Stomach (tissue), 9 donors: ENCODE measurements around the gene PIGL. TPM values are rescaled to one million over a fixed set of nuclear protein-coding genes. Genes with fewer than 3 reads are reported as not detected.

Source experiments
- DNase-seq, 2 donors: peaks; one replicate each; pipeline versions ENCODE4 v3.0.0 to v3.0.0-alpha.2; 2013 to 2019
- H3K27ac ChIP-seq, 5 donors: fragments of 200-600 bp in 4 of 5; sonication (generic) in 4 of 5; one replicate each; pipeline ENCODE4 v1.5.1; 2013 to 2019; ENCODE audit warnings: mild to moderate bottlenecking in 1 of 5, moderate library complexity in 1 of 5
- H3K27me3 ChIP-seq, 3 donors: fragments of 200-600 bp; sonication (generic); one replicate each; pipeline ENCODE4 v1.5.1; 2017 to 2019; ENCODE audit warnings: mixed run types in 1 of 3
- H3K36me3 ChIP-seq, 4 donors: fragments of 200-600 bp; sonication (generic); 1 replicate in 3 of 4; 2 replicates in 1 of 4; pipeline ENCODE4 v1.5.1; 2016 to 2019
- H3K4me1 ChIP-seq, 4 donors: fragments of 200-600 bp; sonication (generic); one replicate each; pipeline ENCODE4 v1.5.1; 2016 to 2019
- H3K4me3 ChIP-seq, 4 donors: fragments of 200-600 bp; sonication (generic) in 3 of 4; one replicate each; pipeline ENCODE4 v1.5.1; 2016 to 2019; ENCODE audit warnings: mild to moderate bottlenecking in 1 of 4
- H3K9me3 ChIP-seq, 4 donors: fragments of 200-600 bp; sonication (generic); one replicate each; pipeline ENCODE4 v1.5.1; 2016 to 2019
- CTCF ChIP-seq, 7 experiments: fragments of 450-650 bp in 4 of 7; fragments of 200-600 bp in 3 of 7; sonication (generic) in 3 of 7; IDR thresholded peaks; one replicate each; pipeline ENCODE4 v1.5.1; 2016 to 2019; ENCODE audit warnings: antibody characterized with exemption in 7 of 7, control low read depth in 2 of 7, mild to moderate bottlenecking in 1 of 7
- EP300 ChIP-seq: sonication (generic); formaldehyde crosslinking; IDR thresholded peaks from one replicate; pipeline ENCODE4 v1.6.1; 2017; ENCODE audit warnings: antibody characterized with exemption
- POLR2A ChIP-seq, 4 donors: fragments of 450-650 bp; IDR thresholded peaks; one replicate each; pipeline ENCODE4 v1.6.1; 2016; ENCODE audit warnings: antibody characterized with exemption in 4 of 4, control low read depth in 2 of 4, mild to moderate bottlenecking in 1 of 4, moderate library complexity in 1 of 4
- POLR2AphosphoS5 ChIP-seq, 3 donors: sonication (generic); formaldehyde crosslinking; IDR thresholded peaks; one replicate each; pipeline ENCODE4 v1.6.1; 2016; ENCODE audit warnings: antibody characterized with exemption in 3 of 3
- WGBS, 5 donors: extraction: QIAGEN DNeasy Blood & Tissue Kit in 3 of 5; methylation state at CpG; one replicate each; pipeline versions ENCODE4 v1.1.5 to v1.1.7; 2013 to 2018; 5-methylcytosine and 5-hydroxymethylcytosine counted together
- intact Hi-C: fragments of 100-400 bp; cut with DNase I; formaldehyde crosslinking; loops from one replicate; pipeline ENCODE4 v1.15.1; 2023; ENCODE audit warnings: low total_unique reads
- polyA plus RNA-seq, 3 donors: library from polyadenylated mRNA; stranded (reverse); fragments of 200-250 nt; gene quantifications; one replicate each; pipeline ENCODE4 v1.2.3, GENCODE V29; 2013
- total RNA-seq, 5 donors: library from RNA; depleted of rRNA; stranded (reverse); fragments of >200 nt; gene quantifications; one replicate each; pipeline versions ENCODE4 v1.1.0 to v1.2.3, GENCODE V29; 2014 to 2016
- donor health status: healthy with polysubstance abuse.
- donor health status: Bipolar disorder and iron deficiency.
- donor health status: healthy.

The PIGL gene
- total and polyA plus RNA-seq, 8 donors, result 5.8 to 72.3 (median 35.3) TPM

- Histone ChIP-seq H3K4me1 (peaks cover 13 to 33% (median 16%) of the 10 kb centered on the region in 4 donors), H3K4me3 (peak overlapping the region; percentile 67 to 86 (median 77)), H3K36me3 (peaks cover 6 to 30% (median 27%) of the 10 kb centered on the region in 4 donors), H3K9me3 (no peaks in the 10 kb centered on the region), H3K27ac (peak overlapping the region in 3 of 5 donors; percentile 77 to 86 (median 82)), H3K27me3 (no peaks in the 10 kb centered on the region)
- DNase-seq, result no peak
- TF ChIP-seq POLR2AphosphoS5 (IDR thresholded peaks at IDR 0.05) (no peak), POLR2A (IDR thresholded peaks at IDR 0.05) (no peak), EP300 (no peak), CTCF (IDR thresholded peaks at IDR 0.05) (no peak)
- intact Hi-C loops, result no loop called here
- 29 to 35% (median 33%) methylated on average over 10 of the region's 10 CpGs for WGBS, 5 donors
Observed at GRCh38 chr17:16351831-16352230, 134.8 kb downstream of the PIGL start.

GRCh38 chr17:16352303-16352666 is 135.3 kb downstream of the PIGL start:
- Histone ChIP-seq H3K9me3 (no peaks in the 10 kb centered on the region), H3K4me3 (peak overlapping the region; percentile 67 to 86 (median 77)), H3K27me3 (no peaks in the 10 kb centered on the region), H3K36me3 (peaks cover 6 to 26% (median 22%) of the 10 kb centered on the region in 4 donors), H3K27ac (peak overlapping the region in 4 of 5 donors; percentile 69 to 86 (median 80)), H3K4me1 (peaks cover 13 to 33% (median 16%) of the 10 kb centered on the region in 4 donors)
- no peak for TF ChIP-seq CTCF (IDR thresholded peaks at IDR 0.05)
- no peak for TF ChIP-seq POLR2A (IDR thresholded peaks at IDR 0.05)
- intact Hi-C loops, result no loop called here
- DNase-seq, result peak; percentile 48 to 76
- WGBS, 5 donors, result 1 to 3% (median 1%) methylated on average over 25 of the region's 25 CpGs

- 0 to 2% (median 1%) methylated on average over 15 to 75 of the region's 75 CpGs for WGBS, 5 donors
- no peak for TF ChIP-seq POLR2AphosphoS5 (IDR thresholded peaks at IDR 0.05)
- H3K4me3 ChIP-seq, result peak overlapping the region; percentile 67 to 86 (median 77)
- no peaks in the 10 kb centered on the region for H3K27me3 ChIP-seq
- peak; percentile 49 to 73 for DNase-seq
- no peaks in the 10 kb centered on the region for H3K9me3 ChIP-seq
- peaks cover 6 to 22% (median 20%) of the 10 kb centered on the region in 4 donors for H3K36me3 ChIP-seq
- intact Hi-C loops, result no loop called here
- peaks cover 13 to 33% (median 16%) of the 10 kb centered on the region in 4 donors for H3K4me1 ChIP-seq
- H3K27ac ChIP-seq, result peak overlapping the region; percentile 69 to 86 (median 77)
Observed at GRCh38 chr17:16352667-16353316, 135.8 kb downstream of the PIGL start.

- Histone ChIP-seq H3K27ac (peak within 1 kb of the TSS; percentile 69 to 86 (median 77)), H3K4me1 (peaks cover 13 to 33% (median 16%) of the 10 kb centered on the region in 4 donors), H3K4me3 (peak within 1 kb of the TSS; percentile 67 to 86 (median 77)), H3K9me3 (no peaks in the 10 kb centered on the region), H3K27me3 (no peaks in the 10 kb centered on the region), H3K36me3 (peaks cover under 1 to 14% (median 13%) of the 10 kb centered on the region in 4 donors)
- 15 to 39% (median 22%) methylated on average over 33 to 83 of the region's 83 CpGs for WGBS, 5 donors
- intact Hi-C loops, result no loop called here
- no peak for TF ChIP-seq POLR2AphosphoS5 (IDR thresholded peaks at IDR 0.05)
- TF ChIP-seq CTCF (IDR thresholded peaks at IDR 0.05), result peak in 1 of 7 experiments; percentile 40
- TF ChIP-seq POLR2A (IDR thresholded peaks at IDR 0.05), result no peak
- TF ChIP-seq EP300, result no peak
- peak; percentile 64 to 85 for DNase-seq
Observed at GRCh38 chr17:16353317-16354174, 136.5 kb downstream of the PIGL start, which contains the start of gene CENPV. Gene CENPV, minus strand, starts transcription at chr17:16353469. Its CDS starts 33 bp downstream, at chr17:16353436.
